ENCODE results near the gene FNDC5. TPM values are rescaled to one million over a fixed set of nuclear protein-coding genes. Genes with fewer than 3 reads are reported as not detected.

The FNDC5 gene
- total and polyA plus RNA-seq, 2 donors from 2014 or later: 0.35 to 4.2 TPM

DNA sequence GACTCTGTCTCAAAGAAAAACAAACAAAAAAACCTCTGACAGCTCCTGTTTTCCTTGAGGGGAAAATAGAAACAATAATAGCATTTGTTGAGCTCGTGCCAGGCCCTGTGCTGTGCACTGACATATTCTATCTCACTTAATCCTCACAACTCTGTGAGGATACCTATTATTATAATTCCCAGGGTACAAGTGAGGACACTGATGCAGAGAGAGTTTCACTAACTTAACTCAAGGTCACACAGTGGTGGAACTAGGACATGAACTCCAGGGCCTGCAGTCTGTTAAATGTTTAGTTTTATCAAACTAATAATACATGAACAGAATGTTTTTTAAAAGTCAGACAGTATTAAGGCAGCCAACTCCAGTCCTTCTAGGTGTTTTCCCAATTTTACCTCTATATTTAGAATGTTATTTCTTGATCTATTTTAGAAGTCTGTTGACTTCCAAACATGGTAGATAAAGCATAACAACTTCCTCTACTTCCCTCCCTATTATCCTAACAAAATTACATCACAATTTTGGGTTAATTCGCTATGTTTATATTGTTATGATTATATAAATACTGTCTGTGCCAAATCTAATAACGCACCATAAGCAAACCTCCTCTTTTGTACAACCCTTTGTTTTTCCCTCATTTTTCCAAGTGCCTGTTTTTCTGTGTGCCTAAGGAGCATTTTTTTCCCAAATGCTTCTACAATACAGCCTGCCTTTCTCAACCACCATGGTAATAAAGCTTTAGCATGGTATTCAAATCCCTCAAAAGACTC is 4.9 kb downstream of the FNDC5 start:
- no peak overlapping the region for H3K27ac ChIP-seq (ENCODE audit: low read depth in 2 of 2, low read length in 2 of 2)
- intact Hi-C loops (cut with DNase I): no loop called here

DNA sequence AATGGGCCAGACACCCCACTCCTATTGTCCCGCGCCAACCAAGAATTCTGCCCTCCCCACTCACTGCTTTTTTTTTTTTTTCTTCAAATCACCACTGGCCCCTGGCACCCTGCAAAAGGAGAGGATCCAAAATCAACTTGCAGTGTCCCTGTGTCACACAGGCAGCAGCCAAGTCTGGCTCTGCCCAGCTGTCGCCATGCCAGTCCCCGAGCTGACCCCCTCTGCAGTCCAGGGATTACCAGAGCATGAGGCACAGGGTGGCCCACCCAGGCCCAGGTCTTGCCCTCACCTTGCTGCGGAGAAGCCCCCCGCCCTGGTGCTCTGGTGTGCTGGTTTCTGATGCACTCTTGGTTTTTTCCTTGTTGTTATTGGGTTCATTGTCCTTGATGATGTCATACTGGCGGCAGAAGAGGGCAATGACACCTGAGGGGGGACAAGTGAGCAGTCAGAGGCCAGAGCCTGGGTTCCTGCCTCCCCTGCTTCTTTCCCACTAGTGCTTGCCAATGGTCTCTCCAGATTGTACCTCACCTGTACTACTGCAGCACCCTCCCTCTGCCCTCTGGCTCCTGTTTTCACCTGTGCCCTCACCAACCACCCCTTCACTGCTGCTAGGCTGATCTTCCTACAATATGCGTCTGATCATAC is 6.2 kb downstream of the FNDC5 start:
- no peak for FAIRE-seq

More for the DNA sequence above, 4.9 kb downstream of the FNDC5 start:
- DNase-seq (no peak), FAIRE-seq (no peak)
- TF ChIP-seq, protein P1, sequence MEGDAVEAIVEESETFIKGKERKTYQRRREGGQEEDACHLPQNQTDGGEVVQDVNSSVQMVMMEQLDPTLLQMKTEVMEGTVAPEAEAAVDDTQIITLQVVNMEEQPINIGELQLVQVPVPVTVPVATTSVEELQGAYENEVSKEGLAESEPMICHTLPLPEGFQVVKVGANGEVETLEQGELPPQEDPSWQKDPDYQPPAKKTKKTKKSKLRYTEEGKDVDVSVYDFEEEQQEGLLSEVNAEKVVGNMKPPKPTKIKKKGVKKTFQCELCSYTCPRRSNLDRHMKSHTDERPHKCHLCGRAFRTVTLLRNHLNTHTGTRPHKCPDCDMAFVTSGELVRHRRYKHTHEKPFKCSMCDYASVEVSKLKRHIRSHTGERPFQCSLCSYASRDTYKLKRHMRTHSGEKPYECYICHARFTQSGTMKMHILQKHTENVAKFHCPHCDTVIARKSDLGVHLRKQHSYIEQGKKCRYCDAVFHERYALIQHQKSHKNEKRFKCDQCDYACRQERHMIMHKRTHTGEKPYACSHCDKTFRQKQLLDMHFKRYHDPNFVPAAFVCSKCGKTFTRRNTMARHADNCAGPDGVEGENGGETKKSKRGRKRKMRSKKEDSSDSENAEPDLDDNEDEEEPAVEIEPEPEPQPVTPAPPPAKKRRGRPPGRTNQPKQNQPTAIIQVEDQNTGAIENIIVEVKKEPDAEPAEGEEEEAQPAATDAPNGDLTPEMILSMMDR (IDR thresholded peaks at IDR 0.05; ENCODE audit: borderline replicate concordance, extremely low read depth, insufficient read depth): no peak
- H3K27me3 ChIP-seq (ENCODE audit: control insufficient read depth, insufficient read depth, low read length): no peaks in the 10 kb centered on the region
- no peaks in the 10 kb centered on the region for H3K36me3 ChIP-seq (ENCODE audit: control insufficient read depth in 2 of 3, insufficient read depth in 3 of 3, low read length in 3 of 3)
- H3K4me3 ChIP-seq (ENCODE audit: low read length in 3 of 3): no peak overlapping the region
- peaks cover 0 to 6% (median 3%) of the 10 kb centered on the region in 3 donors for H3K4me1 ChIP-seq (ENCODE audit: control insufficient read depth in 2 of 3, insufficient read depth in 2 of 3, low read depth in 1 of 3, low read length in 3 of 3)
- H3K9ac ChIP-seq (ENCODE audit: low read length in 3 of 3): no peak overlapping the region
- no peaks in the 10 kb centered on the region for H3K9me3 ChIP-seq (ENCODE audit: control insufficient read depth in 2 of 3, insufficient read depth in 1 of 3, low read length in 3 of 3)

DNA sequence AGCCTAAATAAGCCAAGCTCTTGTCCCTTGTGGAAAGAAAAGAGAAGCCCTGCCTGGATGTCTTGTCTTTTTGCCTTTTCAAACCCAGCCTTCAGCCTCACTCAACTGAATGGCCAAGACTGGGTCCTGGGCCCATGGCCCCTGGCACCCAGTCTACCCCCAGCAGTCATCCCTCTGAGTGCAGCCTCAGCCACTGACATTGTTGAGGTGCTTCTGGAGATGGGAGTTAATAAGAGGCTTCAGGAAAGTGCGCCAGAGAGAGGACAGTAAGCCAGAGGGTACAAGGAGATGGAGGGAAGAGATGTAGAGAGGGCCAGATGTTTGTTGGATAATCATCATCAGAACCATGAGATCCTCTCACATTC is 6.8 kb downstream of the FNDC5 start:
- no peak overlapping the region for H3K4me3 ChIP-seq (ENCODE audit: low read length in 3 of 3)
- no peak for DNase-seq
- H3K4me1 ChIP-seq (ENCODE audit: control insufficient read depth in 2 of 3, insufficient read depth in 2 of 3, low read depth in 1 of 3, low read length in 3 of 3): peaks cover 0 to 6% (median 0%) of the 10 kb centered on the region in 3 donors
- no peaks in the 10 kb centered on the region for H3K27me3 ChIP-seq (ENCODE audit: control insufficient read depth, insufficient read depth, low read length)
- H3K36me3 ChIP-seq (ENCODE audit: control insufficient read depth in 2 of 3, insufficient read depth in 3 of 3, low read length in 3 of 3): peaks cover 0 to 3% (median 2%) of the 10 kb centered on the region in 3 donors
- TF ChIP-seq, protein P1 (IDR thresholded peaks at IDR 0.05; ENCODE audit: borderline replicate concordance, extremely low read depth, insufficient read depth): no peak
- H3K9me3 ChIP-seq (ENCODE audit: control insufficient read depth in 2 of 3, insufficient read depth in 1 of 3, low read length in 3 of 3): no peaks in the 10 kb centered on the region
- no peak overlapping the region for H3K9ac ChIP-seq (ENCODE audit: low read length in 3 of 3)
- intact Hi-C loops (cut with DNase I): no loop called here
- no peak overlapping the region for H3K27ac ChIP-seq (ENCODE audit: low read depth in 2 of 2, low read length in 2 of 2)
- no peak for FAIRE-seq

More for the DNA sequence above, 6.2 kb downstream of the FNDC5 start:
- intact Hi-C loops (cut with DNase I): no loop called here
- Histone ChIP-seq H3K9me3 (ENCODE audit: control insufficient read depth in 2 of 3, insufficient read depth in 1 of 3, low read length in 3 of 3) (no peaks in the 10 kb centered on the region), H3K36me3 (ENCODE audit: control insufficient read depth in 2 of 3, insufficient read depth in 3 of 3, low read length in 3 of 3) (no peaks in the 10 kb centered on the region), H3K4me1 (ENCODE audit: control insufficient read depth in 2 of 3, insufficient read depth in 2 of 3, low read depth in 1 of 3, low read length in 3 of 3) (peaks cover 0 to 6% (median 0%) of the 10 kb centered on the region in 3 donors), H3K4me3 (ENCODE audit: low read length in 3 of 3) (no peak overlapping the region), H3K27me3 (ENCODE audit: control insufficient read depth, insufficient read depth, low read length) (no peaks in the 10 kb centered on the region), H3K9ac (ENCODE audit: low read length in 3 of 3) (no peak overlapping the region), H3K27ac (ENCODE audit: low read depth in 2 of 2, low read length in 2 of 2) (no peak overlapping the region)
- TF ChIP-seq, protein P1 (IDR thresholded peaks at IDR 0.05; ENCODE audit: borderline replicate concordance, extremely low read depth, insufficient read depth): no peak
- no peak for DNase-seq
